Osteocyte (in vitro differentiated cells): Measurements from ENCODE around the gene EXD1. TPM values are rescaled to one million over a fixed set of nuclear protein-coding genes. Genes with fewer than 3 reads are reported as not detected.

ENCODE experiments used
- DNase-seq: peaks from one replicate; pipeline ENCODE4 v3.0.0; 2021; ENCODE audit warnings: mixed read lengths; ENCODE audit not compliant: unreplicated experiment; ENCODE audit errors: extremely low spot score
- H3K27ac Mint-ChIP-seq: one replicate; pipeline ENCODE4 v1.8.0; 2021; ENCODE audit warnings: mild to moderate bottlenecking, mixed read lengths; ENCODE audit not compliant: unreplicated experiment
- H3K27me3 Mint-ChIP-seq: one replicate; pipeline ENCODE4 v1.8.0; 2021; ENCODE audit warnings: mixed read lengths; ENCODE audit not compliant: unreplicated experiment
- H3K36me3 Mint-ChIP-seq: one replicate; pipeline ENCODE4 v1.8.0; 2021; ENCODE audit warnings: mixed read lengths; ENCODE audit not compliant: unreplicated experiment
- H3K4me1 Mint-ChIP-seq: one replicate; pipeline ENCODE4 v1.8.0; 2021; ENCODE audit warnings: mixed read lengths; ENCODE audit not compliant: unreplicated experiment
- H3K4me3 Mint-ChIP-seq: one replicate; pipeline ENCODE4 v1.8.0; 2021; ENCODE audit warnings: mild to moderate bottlenecking, moderate library complexity, mixed read lengths; ENCODE audit not compliant: unreplicated experiment
- H3K9me3 Mint-ChIP-seq: one replicate; pipeline ENCODE4 v1.8.0; 2021; ENCODE audit warnings: mixed read lengths; ENCODE audit not compliant: unreplicated experiment
- total RNA-seq: library from RNA; stranded (reverse); gene quantifications from 2 replicates; pipeline ENCODE4 v1.2.1, GENCODE V29; 2021
- TF ChIP-seq, protein P1 (sequence below): fragments of 200-600 bp; sonication (generic); IDR thresholded peaks from 2 replicates; pipeline ENCODE4 v1.5.0; 2021; ENCODE audit warnings: antibody characterized with exemption, mild to moderate bottlenecking, moderate library complexity

EXD1 gene
- total RNA-seq, 1 donor from 2014 or later: not detected

- peaks cover 10% of the 10 kb centered on the region for H3K4me1 Mint-ChIP-seq
- TF ChIP-seq, protein P1, sequence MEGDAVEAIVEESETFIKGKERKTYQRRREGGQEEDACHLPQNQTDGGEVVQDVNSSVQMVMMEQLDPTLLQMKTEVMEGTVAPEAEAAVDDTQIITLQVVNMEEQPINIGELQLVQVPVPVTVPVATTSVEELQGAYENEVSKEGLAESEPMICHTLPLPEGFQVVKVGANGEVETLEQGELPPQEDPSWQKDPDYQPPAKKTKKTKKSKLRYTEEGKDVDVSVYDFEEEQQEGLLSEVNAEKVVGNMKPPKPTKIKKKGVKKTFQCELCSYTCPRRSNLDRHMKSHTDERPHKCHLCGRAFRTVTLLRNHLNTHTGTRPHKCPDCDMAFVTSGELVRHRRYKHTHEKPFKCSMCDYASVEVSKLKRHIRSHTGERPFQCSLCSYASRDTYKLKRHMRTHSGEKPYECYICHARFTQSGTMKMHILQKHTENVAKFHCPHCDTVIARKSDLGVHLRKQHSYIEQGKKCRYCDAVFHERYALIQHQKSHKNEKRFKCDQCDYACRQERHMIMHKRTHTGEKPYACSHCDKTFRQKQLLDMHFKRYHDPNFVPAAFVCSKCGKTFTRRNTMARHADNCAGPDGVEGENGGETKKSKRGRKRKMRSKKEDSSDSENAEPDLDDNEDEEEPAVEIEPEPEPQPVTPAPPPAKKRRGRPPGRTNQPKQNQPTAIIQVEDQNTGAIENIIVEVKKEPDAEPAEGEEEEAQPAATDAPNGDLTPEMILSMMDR: no peak
- no peak for DNase-seq
- H3K36me3 Mint-ChIP-seq: no peaks in the 10 kb centered on the region
- no peaks in the 10 kb centered on the region for H3K9me3 Mint-ChIP-seq
- H3K27me3 Mint-ChIP-seq: peaks cover 3% of the 10 kb centered on the region
- no peak overlapping the region for H3K27ac Mint-ChIP-seq
- H3K4me3 Mint-ChIP-seq: no peak overlapping the region
Measured at GRCh38 chr15:41161736-41162135, 68.8 kb downstream of the EXD1 start.

DNA sequence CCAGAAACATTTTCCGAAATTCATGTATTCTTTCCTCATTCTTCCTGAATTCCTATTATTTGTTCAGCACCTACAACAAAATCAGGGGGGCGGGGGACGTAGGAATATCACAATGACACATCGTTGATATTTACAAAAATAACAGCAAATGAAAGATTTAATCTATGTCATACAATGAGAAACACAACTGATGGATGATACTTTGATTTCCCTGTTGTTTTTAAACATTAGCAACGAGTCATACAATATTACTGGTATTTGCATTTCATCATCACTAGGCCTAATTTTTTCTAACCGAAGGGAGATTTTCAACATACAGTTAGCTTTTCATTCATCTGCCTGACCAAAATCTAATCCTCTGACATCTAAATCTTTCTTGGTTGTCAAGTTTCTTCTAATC, 69.2 kb downstream of the EXD1 start:
- no peak overlapping the region for H3K27ac Mint-ChIP-seq
- no peaks in the 10 kb centered on the region for H3K36me3 Mint-ChIP-seq
- no peak overlapping the region for H3K4me3 Mint-ChIP-seq
- H3K9me3 Mint-ChIP-seq: no peaks in the 10 kb centered on the region
- DNase-seq: no peak
- peaks cover 3% of the 10 kb centered on the region for H3K27me3 Mint-ChIP-seq
- peaks cover 10% of the 10 kb centered on the region for H3K4me1 Mint-ChIP-seq
- TF ChIP-seq, protein P1: no peak

- Mint-ChIP-seq H3K27me3 (no peaks in the 10 kb centered on the region), H3K4me1 (peaks cover 10% of the 10 kb centered on the region), H3K9me3 (no peaks in the 10 kb centered on the region), H3K4me3 (no peak overlapping the region), H3K27ac (no peak overlapping the region), H3K36me3 (no peaks in the 10 kb centered on the region)
- DNase-seq: no peak
- TF ChIP-seq, protein P1: no peak
Measured at GRCh38 chr15:41160639-41161315, 69.8 kb downstream of the EXD1 start.

- Mint-ChIP-seq H3K4me1 (no peaks in the 10 kb centered on the region), H3K36me3 (no peaks in the 10 kb centered on the region), H3K9me3 (no peaks in the 10 kb centered on the region), H3K27ac (no peak overlapping the region), H3K27me3 (no peaks in the 10 kb centered on the region), H3K4me3 (no peak overlapping the region)
- TF ChIP-seq, protein P1: no peak
- DNase-seq: no peak
Measured at GRCh38 chr15:41154412-41154811, 76.1 kb downstream of the EXD1 start.

DNA sequence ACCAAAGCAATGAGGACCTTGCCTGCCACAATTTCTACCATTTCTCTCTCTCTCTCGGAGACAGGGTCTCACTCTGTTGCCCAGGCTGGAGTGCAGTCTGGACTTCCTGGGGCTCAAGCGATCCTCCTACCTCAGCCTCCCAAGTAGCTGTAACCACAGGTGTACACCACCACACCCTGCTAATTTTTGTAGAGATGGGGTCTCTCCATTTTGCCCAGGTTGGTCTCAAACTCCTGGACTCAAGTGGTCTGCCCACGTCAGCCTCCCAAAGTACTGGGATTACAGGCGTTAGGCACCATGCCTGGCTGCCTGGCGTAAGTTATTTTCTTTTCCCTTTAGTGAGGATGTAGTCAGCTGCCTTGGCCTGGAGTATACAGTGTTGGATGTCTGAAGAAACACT, 76.8 kb downstream of the EXD1 start:
- H3K27ac Mint-ChIP-seq: no peak overlapping the region
- TF ChIP-seq, protein P1: no peak
- no peak overlapping the region for H3K4me3 Mint-ChIP-seq
- H3K36me3 Mint-ChIP-seq: no peaks in the 10 kb centered on the region
- H3K27me3 Mint-ChIP-seq: no peaks in the 10 kb centered on the region
- no peak for DNase-seq
- H3K9me3 Mint-ChIP-seq: no peaks in the 10 kb centered on the region
- H3K4me1 Mint-ChIP-seq: no peaks in the 10 kb centered on the region
